HG03196 (cell line): ENCODE results near the gene ATP8A1.
"Not testable (repeated sequence)": the region's sequence is repeated elsewhere in the genome, so short reads cannot be mapped to it uniquely, and the experiment has no call there.

Experiments used
- ATAC-seq: cut with Tn5 transposase; IDR thresholded peaks from one replicate; pipeline ENCODE4 v1.9.1; 2021; ENCODE audit not compliant: unreplicated experiment

ATP8A1 gene

DNA sequence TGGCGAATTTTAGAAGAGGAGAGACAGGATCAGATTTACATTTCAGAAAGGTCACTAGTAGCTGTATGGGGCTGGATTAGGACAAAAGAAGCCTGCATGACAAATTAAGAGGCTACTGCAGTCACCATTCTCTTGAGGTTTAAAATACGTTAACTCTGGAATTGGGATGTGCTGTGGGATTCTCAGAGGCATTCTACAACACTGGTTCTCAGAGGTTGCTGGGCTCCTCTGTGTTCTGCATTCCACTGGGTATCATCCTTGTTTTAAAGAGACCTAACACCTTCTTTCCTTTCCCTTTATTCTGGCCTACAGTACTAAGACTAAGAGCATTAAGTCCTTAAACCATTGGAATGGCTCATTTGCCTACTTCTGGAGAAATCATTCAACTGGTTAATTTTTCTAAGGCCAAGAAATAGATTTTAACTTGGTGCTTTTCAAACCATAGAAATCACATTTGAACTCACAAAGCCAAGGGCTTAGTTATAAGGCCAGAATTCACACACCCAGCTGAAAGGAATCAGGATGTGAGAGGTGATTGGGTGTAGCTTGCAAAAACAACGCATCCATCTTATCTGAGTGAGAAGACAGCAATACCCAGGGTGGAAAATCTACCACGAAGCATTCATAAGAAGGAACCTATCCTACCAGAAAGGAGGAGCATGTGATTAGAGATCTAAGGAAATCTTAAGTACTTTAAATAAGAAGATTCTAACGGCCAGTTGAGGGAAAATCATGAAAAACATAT, 143.0 kb downstream of the ATP8A1 start:
- no peak for ATAC-seq

DNA sequence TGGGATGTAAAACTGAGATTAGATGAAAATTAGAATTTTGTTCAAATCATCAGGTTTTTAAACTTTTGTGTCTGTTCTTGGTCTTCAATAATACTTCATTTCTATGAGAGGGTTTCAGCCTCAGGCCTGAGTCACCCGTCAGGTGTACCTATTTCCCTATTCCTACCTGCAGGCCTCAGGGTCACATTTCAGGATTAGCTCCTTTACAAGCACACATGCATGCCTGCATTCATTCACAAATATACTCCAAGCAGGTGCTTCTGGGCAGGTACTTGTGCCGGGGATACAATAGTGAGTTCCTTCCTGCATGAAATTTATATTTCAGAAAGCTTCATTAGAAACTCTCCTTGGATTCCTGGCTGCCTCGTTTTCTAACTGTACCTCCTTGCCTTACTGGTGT, 144.7 kb downstream of the ATP8A1 start:
- ATAC-seq = no peak

DNA sequence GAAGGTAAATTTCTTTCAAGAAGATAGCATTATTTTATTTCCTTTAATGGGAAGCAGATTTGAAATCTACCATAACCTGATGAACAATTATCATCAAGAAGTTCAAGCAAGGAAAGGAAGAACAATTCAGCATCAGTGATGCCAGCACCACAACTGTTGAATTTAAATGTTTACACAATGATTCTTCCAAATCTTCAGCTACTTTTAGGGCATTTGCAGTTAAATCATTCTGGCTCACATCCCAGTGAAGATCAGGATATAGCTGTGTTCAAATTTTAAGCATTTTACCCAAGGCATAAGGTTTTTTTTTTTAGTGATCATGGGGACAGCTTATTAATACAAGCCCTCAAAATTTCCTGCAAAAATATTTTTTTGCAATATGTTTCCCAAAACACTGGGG, 146.7 kb downstream of the ATP8A1 start:
- no peak for ATAC-seq

DNA sequence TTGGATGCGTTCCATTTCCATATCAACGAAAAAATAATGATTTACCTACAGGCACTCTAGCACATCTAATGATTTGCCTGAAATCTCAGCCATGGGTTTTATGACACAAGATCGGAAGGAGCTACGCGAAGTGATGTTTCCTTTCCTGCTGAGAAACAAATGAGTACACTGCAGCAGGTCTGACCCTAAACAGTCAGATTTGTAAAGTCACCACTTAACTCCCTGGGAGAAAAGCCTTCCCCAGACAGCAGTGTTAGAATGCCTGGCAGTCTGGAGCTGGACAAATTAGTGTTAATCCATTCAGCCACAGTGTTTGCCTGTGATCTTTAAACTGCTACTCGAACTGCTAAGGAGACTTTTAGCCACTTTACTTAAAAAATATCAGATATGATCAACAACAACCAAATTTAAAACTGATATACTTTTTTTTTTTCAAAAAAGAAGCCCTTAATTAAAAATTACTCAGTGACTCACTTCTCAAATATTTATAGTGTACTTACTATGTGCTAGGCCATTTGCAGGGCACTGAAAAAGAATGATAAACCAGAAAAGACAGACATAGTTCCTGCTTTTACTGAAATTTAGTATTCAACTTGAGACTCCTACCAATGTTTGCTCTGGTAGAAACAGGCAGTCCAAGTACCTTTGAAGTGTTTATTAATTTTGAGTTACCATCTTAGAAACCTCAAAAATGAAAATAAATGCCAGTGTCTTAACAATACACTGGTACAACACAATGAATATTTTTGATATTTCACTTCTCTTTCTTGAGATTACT, 155.1 kb downstream of the ATP8A1 start:
- no peak for ATAC-seq

DNA sequence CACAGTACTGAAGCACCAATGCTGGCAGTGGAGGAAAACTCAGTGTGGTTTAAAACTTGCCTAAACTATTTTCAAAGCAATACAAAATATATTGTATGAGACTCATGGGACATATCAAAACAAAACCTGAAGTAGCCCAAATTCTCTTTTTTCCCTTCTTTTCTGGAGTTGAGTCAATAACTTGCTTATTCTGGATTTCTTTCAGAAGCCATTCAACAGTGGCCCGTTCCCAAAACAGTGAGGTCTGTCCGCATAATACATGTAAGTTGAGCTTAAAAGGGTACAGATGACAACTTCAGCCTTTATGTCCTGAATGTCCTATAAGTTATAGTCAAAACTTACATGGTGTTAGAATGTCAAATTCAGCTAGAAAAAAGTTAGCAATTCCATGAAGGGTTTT, 158.9 kb downstream of the ATP8A1 start:
- no peak for ATAC-seq

DNA sequence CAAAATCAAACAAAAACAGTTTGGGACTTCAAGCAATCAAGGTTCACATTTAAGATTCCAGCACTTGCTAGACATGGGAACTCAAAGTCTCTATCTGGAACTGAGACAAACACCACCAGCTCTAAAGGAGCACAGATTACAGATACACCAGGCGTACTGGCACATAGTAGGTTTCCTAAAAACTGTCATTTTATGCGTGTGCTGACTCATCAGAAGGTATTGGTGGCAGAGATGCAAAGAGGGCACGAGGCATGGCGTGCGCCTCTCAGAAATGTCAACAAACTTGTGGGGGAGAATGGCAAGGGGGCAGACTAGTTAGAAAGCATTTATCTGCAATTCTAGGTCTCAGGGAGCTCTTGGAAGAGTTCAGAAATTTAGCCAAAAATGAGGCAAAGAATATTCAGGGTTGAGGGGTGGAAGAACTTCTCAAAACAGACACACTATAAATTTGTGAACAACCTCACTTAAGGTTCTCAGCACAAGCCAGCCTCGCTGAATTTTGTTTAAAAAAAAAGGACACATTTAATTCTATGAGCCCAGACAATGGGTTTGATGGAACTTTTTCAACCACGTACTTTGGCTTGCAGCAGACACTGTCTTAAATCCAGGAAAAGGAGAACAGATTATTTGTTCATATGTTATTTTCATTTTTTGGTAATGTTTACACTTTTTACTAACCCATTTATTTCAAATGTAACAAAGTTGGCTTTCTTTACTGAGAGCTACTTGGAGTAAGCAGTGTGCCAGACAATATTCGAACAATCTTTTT, 159.6 kb downstream of the ATP8A1 start:
- no peak for ATAC-seq

DNA sequence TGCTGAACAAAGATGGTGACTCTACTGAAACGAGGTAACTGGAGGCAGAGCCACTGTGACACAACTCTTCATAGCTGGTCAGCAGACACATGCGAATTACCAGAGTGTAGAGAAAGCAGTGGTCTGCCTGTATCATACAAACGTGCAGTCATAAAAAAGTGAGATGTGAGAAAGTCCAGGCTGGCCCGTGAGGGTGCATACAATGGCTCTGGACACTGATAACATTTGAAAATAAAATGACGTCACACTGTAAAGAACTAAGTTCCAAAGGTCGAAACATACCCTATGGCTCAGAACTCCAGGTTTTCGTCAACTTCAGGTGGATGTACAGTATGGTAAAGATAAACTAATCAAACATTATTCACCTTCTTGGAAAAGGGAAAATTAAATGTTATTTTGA, 163.9 kb downstream of the ATP8A1 start:
- no peak for ATAC-seq

DNA sequence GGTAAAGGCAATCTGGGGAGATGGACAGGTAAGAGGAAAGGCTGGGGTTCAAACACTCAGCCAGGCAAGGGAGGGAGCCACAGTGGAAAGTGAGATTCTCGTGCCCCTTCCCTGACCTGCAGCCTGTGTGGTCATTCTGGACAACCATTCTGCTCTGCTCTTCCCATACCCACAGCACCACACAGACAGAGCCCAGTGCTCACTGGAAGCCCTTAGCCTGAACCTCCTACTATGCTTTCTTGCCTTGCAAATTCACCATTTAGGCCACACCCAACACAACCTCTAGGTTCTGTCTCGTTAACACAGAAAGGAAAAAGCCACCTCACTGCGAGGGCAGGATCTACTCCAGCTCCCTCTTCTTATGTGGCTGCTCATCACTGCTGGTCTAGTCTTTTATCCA, 166.9 kb downstream of the ATP8A1 start:
- no peak for ATAC-seq

DNA sequence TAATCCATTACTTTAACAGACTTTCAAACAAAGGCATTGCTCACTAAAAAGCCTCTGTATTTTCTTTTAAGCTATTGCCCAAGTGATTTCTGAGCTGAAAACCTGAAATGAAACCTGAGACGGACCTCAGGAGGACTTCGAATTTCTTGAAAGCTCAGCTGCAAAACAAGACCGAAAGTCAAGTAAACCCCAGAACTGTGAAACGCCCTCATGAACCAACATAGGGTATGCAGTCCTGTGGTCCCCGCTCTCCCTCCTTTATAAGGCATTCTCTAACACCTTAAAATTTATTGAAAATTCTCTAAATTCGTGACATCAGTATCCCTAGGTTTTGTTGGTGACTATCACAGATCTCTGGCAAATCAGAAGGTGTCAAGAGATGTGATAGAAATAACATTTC, 167.8 kb downstream of the ATP8A1 start:
- ATAC-seq = peak; percentile 67

DNA sequence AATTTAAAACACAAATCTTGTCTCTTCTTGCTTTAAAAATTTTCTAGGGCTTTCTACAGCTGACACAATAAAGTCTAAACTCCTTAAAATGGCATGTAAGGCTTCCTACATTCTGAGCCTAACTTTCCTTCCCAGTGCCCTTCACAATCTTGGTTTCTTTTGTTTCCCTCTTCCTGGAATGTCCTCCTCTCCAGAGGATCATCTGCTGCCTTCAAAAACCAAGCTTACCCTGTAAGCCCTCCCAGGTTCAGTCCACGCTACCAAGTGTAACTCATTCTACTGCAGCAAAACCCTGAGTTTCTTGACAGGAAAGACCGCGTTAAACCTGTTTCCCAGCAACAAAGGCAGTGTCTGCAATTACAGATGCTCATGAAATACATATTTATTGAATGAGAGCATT, 168.4 kb downstream of the ATP8A1 start:
- no peak for ATAC-seq

DNA sequence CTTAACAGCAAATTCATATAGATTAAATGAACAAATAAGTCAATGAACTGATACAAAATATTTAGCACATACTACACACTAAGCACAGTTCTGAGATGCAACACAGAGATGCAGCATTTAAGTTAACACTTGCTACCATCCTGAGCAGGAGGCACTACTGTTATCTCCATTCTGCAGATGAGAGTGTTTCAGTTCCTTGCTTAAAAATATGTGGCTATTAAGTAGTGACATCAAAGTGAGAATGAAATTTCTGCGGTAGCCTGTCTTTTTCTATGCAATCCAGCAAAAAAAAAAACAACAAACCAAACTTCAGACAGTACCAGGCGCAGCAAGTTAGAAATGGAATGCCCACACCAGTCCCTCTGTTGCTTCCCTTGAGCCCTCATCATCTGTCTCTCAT, 168.8 kb downstream of the ATP8A1 start:
- peak; percentile 82 for ATAC-seq

DNA sequence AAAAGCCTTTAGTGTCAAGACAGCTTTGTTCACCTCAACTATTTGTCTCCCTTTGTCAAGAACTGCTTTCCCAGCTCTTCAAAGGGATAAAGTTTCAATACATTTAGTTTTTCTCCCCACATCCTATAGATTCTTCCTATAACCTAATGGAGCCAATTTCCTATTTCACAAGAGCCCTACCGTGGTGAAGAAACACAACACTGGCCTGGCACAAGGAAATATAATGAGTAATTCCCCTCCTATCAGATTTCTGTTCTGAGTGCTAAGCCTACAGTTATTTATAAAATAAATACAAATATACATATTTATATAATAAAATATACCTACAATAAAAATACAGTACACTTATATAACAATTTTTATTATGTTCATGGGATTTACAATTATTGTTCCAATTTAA, 169.7 kb downstream of the ATP8A1 start:
- no peak for ATAC-seq

DNA sequence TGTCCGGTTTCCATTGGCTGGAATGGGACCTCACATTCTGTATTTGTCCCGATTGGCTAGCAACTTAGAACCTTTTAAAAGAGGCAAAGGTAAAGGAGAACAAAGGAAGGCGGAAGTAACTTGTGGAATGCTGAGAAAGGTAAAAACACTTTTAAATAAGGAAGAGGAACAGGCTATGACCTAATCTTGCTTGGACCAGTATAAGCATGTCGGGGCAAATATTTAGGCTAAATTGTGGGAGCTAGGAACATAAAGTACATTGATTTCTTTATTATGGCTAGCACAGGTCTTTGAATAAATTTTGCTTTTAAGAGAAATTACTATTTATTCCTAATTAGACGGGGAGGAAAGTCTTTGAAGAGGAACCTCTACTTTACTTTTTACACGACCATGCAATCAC, 170.7 kb downstream of the ATP8A1 start:
- ATAC-seq = not testable (repeated sequence)

DNA sequence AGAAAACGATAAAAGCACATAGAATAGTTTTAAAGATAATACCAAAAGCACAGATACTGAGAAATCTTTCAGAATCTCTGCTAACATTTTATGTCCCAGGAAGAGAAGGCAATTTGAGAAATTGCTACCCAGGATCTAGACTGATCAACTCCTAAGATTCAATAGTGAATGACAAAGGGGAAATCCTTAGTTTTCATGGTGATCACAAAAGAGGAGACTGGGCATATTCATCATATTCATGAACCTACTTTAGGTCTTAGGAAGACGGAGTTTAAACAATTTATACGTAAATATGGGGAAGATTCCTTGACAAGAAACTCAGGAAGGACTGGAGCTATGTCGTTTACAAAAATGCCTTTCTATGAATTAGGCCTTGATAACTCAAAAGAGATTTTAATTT, 172.3 kb downstream of the ATP8A1 start:
- ATAC-seq = no peak

DNA sequence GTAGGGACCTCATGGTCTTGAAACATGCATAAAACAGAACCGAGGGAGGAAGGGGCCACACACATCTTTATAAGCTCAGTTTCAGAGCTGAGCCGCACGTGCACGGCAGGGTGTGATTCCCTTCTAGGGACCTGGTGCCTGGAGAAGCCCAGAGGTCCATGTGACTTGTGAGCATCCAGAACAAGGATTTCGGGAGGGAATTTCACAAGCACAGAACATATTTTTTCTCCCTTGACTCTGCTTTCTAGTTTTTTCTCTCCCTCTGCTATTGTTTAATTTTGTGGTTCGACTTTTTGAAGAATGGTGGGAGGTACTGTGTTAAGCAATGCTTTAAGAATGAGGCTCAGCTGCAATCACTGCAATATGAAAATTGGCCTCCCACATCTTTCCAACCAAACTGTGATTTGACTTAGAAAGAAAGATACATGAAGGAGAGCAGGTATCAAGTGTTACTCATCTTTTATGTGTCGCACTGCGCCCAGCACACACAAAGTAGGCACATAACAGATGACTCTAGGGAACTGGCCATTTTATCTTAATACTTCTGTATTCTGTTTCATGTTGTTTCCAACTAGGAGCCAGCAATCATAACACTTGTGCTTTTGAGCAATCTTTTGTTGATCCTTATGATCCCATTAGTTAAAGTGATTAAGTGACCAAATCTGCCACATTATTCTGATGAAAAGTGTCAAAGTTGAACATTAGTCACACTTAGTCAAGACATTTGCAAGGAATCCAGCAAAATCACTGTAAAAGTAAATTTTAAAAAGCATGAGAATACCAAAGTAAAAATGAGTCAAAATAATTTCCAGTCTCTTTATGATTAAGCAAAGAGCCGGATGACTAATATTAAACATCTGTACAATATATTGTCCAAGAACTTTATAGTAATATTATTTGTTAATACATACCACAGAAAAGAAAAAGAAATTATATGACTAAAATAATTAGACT, 173.2 kb downstream of the ATP8A1 start:
- no peak for ATAC-seq

DNA sequence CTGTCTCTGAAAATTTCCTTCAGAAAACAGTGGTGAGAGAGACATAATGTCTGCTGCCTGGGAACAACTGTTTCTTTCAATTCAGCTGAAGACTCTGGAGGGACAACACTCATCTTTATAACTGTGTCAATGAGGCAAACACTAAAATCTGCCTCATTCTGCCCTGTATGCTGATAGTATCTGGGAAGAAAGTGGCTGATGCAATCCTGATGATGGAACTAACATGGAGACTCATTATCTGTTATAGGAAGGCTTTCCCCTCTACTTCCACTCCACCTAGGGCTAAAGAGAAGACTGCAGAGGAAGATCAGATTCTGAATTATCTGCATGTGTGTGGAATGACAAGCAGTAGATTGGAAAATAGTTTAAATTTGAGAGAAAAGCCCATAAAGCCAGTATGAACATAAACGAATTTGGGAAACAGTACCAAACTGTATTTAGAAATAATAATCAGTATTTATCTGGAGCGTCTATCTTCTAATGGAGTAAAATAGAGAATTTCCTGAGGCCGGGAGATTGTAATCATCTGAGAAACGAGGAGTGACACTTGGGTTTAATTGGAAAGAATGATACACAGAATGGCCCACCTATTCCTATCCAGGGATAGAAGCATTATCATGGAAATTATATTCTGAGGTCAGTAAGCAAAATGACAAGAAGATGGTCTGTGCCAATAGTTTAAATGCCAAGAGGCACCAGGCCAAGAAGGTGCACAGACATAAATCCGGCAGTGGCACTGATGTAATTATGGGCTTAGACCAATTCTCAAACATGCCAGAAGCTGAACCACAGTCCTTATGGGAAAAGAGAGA, 174.2 kb downstream of the ATP8A1 start:
- ATAC-seq = no peak

DNA sequence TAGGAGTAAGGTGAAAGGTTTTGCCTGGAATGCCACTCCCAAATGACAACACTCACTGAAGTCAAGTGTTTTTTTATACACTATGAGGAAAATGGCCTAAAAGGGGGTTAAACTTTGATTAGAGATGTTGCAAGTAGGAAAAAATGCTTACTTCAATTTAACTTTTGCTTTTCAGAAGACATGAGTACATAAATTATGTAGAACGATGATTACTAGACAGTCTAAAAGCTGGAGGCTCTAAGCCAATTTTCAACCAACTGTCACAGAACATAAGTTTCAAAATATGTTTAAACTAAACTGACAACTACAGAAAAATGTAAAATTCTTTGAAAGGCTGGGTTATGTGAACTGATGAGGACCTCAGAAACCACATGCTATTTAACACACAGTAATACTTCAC, 176.2 kb downstream of the ATP8A1 start:
- no peak for ATAC-seq

DNA sequence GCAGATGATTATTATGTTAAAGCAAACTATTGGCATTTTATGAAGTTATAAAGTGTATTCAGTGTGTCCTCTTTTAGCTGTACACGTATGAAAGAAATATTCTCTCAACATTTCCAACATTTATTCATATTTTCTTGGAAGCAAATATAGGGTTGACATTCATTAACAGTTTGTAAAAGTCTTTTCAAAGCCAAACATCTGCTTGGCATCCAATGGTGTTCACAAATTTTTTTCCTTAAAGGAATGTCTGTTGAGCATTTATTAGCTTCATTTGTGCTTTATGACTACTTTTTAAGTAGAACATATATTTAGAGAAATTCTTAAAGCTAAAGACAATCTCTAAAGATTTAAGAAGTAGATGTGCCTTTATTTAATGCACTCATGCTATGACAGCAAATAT, 176.6 kb downstream of the ATP8A1 start:
- no peak for ATAC-seq

DNA sequence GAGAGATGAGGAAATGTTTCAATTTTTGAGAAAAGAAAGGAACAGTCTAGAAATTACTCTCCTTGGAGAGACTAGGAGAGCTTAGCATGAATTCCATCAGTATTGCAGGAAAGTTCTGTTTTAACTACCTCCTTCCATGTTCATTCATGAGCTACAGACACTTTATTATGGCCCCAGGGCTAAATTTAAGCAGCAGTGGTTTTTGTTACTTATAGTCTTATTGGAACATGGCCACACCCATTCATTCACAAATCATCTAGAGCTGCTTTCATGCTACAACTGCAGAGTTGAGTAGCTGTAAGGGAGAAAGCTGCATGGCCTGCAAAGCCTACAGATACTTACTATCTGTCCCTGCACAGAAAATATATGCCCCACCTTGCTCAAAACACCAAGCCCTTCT, 178.0 kb downstream of the ATP8A1 start:
- no peak for ATAC-seq

DNA sequence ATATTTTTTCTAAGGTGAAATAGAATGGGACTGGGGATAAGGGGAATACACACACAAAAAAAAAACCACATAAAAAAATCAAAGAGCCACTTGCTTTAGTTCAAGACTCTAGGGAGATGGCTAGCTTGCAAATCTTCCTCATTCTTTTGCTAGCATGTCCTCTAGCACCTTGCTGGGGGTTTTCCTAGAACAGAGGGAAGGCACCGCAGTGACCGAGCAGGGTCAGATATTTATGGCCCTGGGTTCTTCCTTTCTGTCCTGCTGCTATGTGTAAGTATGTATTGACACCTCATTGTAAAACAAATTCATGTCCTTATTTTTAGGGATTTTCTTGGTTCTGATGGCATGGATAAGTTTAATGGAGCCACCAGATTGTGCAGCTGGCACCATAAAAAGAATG, 178.4 kb downstream of the ATP8A1 start:
- no peak for ATAC-seq
